HG02840 (cell line): ENCODE measurements around the gene WLS.

ENCODE experiments used
- ATAC-seq: cut with Tn5 transposase; IDR thresholded peaks from one replicate; pipeline ENCODE4 v1.9.1; 2021; ENCODE audit warnings: mild to moderate bottlenecking, moderate library complexity, moderate number of reproducible peaks; ENCODE audit not compliant: unreplicated experiment, low FRiP score

WLS gene

GRCh38 chr1:68107771-68108170 lies 124.6 kb downstream of the WLS start:
- ATAC-seq = no peak

- ATAC-seq = no peak
Observed at GRCh38 chr1:68103884-68104554, 128.3 kb downstream of the WLS start.

- ATAC-seq = no peak
Observed at GRCh38 chr1:68103011-68103545, 129.2 kb downstream of the WLS start.

- no peak for ATAC-seq
Observed at GRCh38 chr1:68101829-68102228, 130.5 kb downstream of the WLS start.

- ATAC-seq = no peak
Observed at GRCh38 chr1:68100571-68100970, 131.8 kb downstream of the WLS start.

GRCh38 chr1:68093737-68094136 lies 138.6 kb downstream of the WLS start:
- ATAC-seq = no peak

- no peak for ATAC-seq
Observed at GRCh38 chr1:68087184-68087583, 145.1 kb downstream of the WLS start.

GRCh38 chr1:68085752-68086151 lies 146.6 kb downstream of the WLS start:
- no peak for ATAC-seq

- ATAC-seq = no peak
Observed at GRCh38 chr1:68083686-68084085, 148.6 kb downstream of the WLS start.

- ATAC-seq = no peak
Observed at GRCh38 chr1:68081775-68082283, 150.5 kb downstream of the WLS start.

GRCh38 chr1:68078647-68079046 lies 153.7 kb downstream of the WLS start:
- ATAC-seq = no peak
